H1 (cell line): ENCODE data around the gene PCED1B. TPM values are rescaled to one million over a fixed set of nuclear protein-coding genes. Genes with fewer than 3 reads are reported as not detected.

Experiments used
- KDM4A ChIP-seq: IDR thresholded peaks from one replicate; pipeline ENCODE4 v1.7.1; 2012; ENCODE audit warnings: low read depth, mild to moderate bottlenecking, moderate library complexity, low read length, inconsistent platforms; ENCODE audit not compliant: severe bottlenecking
- PHF8 ChIP-seq: fragments of 200-600 bp; sonication (generic); conservative IDR thresholded peaks from 2 replicates; pipeline ENCODE4 v1.7.1; 2012; ENCODE audit warnings: low read depth, mild to moderate bottlenecking, inconsistent platforms, low read length, moderate library complexity
- POLR2A ChIP-seq, 2 experiments: IDR thresholded peaks; 1 replicate in 1 of 2; 2 replicates in 1 of 2; pipeline ENCODE4 v1.6.1; 2011; ENCODE audit warnings: low read depth in 2 of 2, low read length in 2 of 2, mild to moderate bottlenecking in 2 of 2; ENCODE audit errors: control extremely low read depth in 1 of 2
- RNF2 ChIP-seq: fragments of 200-900, 300-1000 bp; sonication (generic); IDR thresholded peaks from 2 replicates; pipeline ENCODE4 v1.7.1; 2016; ENCODE audit warnings: borderline replicate concordance, low read depth, mild to moderate bottlenecking, antibody characterized with exemption, low read length; ENCODE audit not compliant: poor library complexity, severe bottlenecking; ENCODE audit errors: missing control alignments
- SAP30 ChIP-seq: fragments of 300-600 bp; sonication (generic); IDR thresholded peaks from 2 replicates; pipeline ENCODE4 v1.7.1; 2012; ENCODE audit warnings: low read length, moderate library complexity, mild to moderate bottlenecking, inconsistent platforms; ENCODE audit not compliant: insufficient read depth, insufficient replicate concordance
- polyA plus RNA-seq, 7 experiments: library from polyadenylated mRNA; depleted of rRNA in 3 of 7; stranded (reverse) in 5 of 7; unstranded in 2 of 7; fragments of >200 nt in 5 of 7; fragments of 200-250 nt in 2 of 7; gene quantifications; 1 replicate in 5 of 7; 2 replicates in 1 of 7; 4 replicates in 1 of 7; pipeline versions ENCODE4 v1.2.1 to v1.2.3, GENCODE V29; 2011 to 2013; ENCODE audit warnings: missing spikeins in 2 of 7, mixed read lengths in 2 of 7
- total RNA-seq: library from RNA; stranded (reverse); fragmentation: NEBNext Ultra II Directional; extraction: Animal tissue kit (Norgen Biotek cat#: 25700); gene quantifications from 2 replicates; pipeline ENCODE4 v1.2.1, GENCODE V29; 2021

PCED1B gene
- total and polyA plus RNA-seq, 2 of the 8 experiments (the other 6 are each of a cell fraction or from before 2014, with no cell fraction given): 4.7 to 5.4 TPM

GRCh38 chr12:47082283-47082682 lies 2.9 kb downstream of the PCED1B start (continued):
- TF ChIP-seq RNF2 (no peak), PHF8 (no peak), SAP30 (no peak), KDM4A (no peak), POLR2A (IDR thresholded peaks at IDR 0.05; ENCODE audit: control extremely low read depth in 1 of 2, low read depth in 2 of 2, low read length in 2 of 2) (no peak)
- TF ChIP-seq, all 59 proteins: peak for 0
